GM12891 (cell line): Measurements from ENCODE around the gene RFPL3.
"Not testable (repeated sequence)": the region's sequence is repeated elsewhere in the genome, so short reads cannot be mapped to it uniquely, and the experiment has no call there.

Experiments
- DNase-seq: peaks from one replicate; pipeline ENCODE4 v3.0.0; 2011; ENCODE audit warnings: low spot score; ENCODE audit not compliant: insufficient read length
- FAIRE-seq: peaks from 2 replicates; lab custom pipeline; 2011; peaks lifted over from hg19 to GRCh38; lab: Jason Lieb, UNC
- PAX5 ChIP-seq: IDR thresholded peaks from 2 replicates; pipeline ENCODE4 v1.6.1; 2011; ENCODE audit warnings: low read length, moderate library complexity, mild to moderate bottlenecking; ENCODE audit not compliant: insufficient read depth, severe bottlenecking
- POLR2A ChIP-seq: IDR thresholded peaks from 2 replicates; pipeline ENCODE4 v1.6.1; 2011; ENCODE audit warnings: low read depth, low read length, control low read depth
- POLR2AphosphoS5 ChIP-seq: IDR thresholded peaks from 2 replicates; pipeline ENCODE4 v1.6.1; 2011; ENCODE audit warnings: low read depth, low read length, control low read depth
- POU2F2 ChIP-seq: IDR thresholded peaks from 2 replicates; pipeline ENCODE4 v1.6.1; 2011; ENCODE audit warnings: low read depth, mild to moderate bottlenecking, control low read depth, low read length, moderate library complexity
- SPI1 ChIP-seq: IDR thresholded peaks from 2 replicates; pipeline ENCODE4 v1.6.1; 2011; ENCODE audit warnings: low read depth, low read length, control low read depth
- TAF1 ChIP-seq: IDR thresholded peaks from 2 replicates; pipeline ENCODE4 v1.6.1; 2011; ENCODE audit warnings: low read depth, low read length, control low read depth

Gene RFPL3

DNA sequence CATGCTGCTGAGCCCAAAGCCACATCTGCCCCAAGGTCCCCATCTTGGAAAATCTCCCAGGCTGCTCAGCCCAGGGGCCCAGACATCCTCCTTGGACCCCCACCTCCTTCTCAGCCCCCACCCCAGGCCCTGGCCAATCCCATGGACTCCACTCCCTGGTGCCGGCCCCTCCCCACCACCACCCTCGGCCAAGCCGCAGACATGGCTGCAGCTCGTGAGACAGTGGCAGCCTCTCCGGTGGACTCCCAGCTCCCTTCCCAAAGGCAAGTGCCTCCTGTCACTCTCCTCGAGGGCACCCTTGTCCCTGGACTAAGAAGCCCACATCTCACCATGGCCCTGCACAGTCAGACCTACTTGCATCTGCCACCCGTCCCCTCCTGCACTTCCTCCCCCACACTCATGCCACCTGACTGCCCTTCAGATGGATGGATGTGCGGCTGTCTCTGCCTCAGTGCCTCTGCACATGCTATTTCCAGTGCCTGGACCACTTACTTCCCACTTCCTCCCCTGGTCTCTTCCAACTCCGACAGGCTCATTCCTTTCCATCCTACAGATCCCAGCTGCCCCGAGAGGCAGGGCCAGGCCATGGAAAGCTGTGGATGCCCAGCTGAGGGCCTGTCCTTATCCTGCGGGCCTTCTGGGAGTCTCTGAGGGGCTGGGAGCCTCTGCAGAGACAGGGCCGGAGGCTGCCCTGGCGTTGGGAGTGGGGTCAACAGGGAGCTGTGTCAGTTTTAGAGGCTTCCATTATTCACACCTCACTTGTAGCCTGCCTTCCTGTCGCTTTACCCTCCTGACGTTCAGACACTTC lies 25.5 kb upstream of the RFPL3 start:
- DNase-seq = no peak
- FAIRE-seq = no peak
- TF ChIP-seq PAX5 (no peak), POLR2AphosphoS5 (no peak), TAF1 (no peak), POU2F2 (no peak), POLR2A (no peak), SPI1 (no peak)

DNA sequence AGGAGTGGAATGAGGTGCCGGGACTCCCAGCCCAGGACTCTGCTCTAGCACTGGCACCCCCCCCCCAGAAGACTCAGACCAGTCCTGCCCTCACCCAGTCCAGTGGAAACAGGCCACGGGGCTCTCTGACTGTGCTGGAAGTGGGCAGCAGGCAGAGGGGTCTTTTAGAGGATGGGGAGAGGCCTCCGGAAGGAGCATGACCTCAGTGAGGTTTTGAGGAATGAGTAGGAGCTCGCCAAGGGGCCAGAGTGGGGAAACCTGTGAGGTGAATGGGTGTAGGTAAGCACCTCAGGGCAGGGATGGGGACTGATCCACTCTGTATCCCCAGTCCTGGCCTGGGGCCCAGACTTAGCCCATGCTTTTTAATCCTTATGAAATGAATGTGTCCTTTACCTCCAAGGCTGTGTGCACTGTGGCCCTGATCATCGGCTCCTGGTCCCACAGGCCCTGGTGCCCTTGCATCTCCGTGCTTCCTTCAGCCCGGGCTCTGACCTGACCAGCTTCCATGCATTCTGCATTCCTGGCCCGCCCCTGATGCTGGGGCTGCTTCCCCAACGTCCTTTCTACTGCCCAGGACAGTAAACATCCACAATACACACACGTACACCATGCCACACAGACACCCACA lies 24.4 kb upstream of the RFPL3 start:
- DNase-seq (no peak), FAIRE-seq (no peak)
- TF ChIP-seq POLR2A = no peak
- TF ChIP-seq PAX5 = no peak
- no peak for TF ChIP-seq POLR2AphosphoS5

- DNase-seq = no peak
- TF ChIP-seq PAX5 (no peak), POLR2A (no peak), TAF1 (no peak), POU2F2 (no peak), SPI1 (no peak), POLR2AphosphoS5 (no peak)
- no peak for FAIRE-seq
Measured at GRCh38 chr22:32333769-32334659, 23.7 kb upstream of the RFPL3 start.

- TF ChIP-seq SPI1 = no peak
- TF ChIP-seq PAX5 = no peak
- no peak for TF ChIP-seq POU2F2
- TF ChIP-seq POLR2A = no peak
- DNase-seq (no peak), FAIRE-seq (no peak)
Measured at GRCh38 chr22:32334660-32335365, 22.9 kb upstream of the RFPL3 start.

DNA sequence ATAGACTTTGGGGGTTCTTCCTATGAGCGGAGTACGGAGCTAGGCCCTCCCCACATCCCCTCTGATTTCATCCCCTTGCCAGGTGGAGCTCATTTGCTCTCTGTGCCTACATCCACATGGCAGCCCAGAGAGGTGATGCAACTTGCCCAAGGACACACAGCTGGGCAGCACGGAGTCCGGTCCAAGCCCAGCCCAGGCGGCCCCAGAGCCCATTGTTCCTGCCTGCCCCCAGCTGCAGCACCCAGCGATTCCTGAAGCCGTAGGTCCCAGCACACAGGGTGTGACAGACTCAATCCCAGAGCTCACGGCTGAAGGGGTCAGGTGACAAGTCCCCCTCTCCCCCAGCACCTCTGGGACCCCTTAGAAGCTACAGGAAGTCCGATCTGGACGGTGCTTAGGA lies 22.2 kb upstream of the RFPL3 start:
- no peak for FAIRE-seq
- DNase-seq = no peak

GRCh38 chr22:32336121-32336603 lies 21.5 kb upstream of the RFPL3 start:
- TF ChIP-seq SPI1 (no peak), POLR2A (no peak), POU2F2 (no peak), POLR2AphosphoS5 (no peak), TAF1 (no peak), PAX5 (no peak)
- FAIRE-seq = no peak
- DNase-seq = no peak

More for the DNA sequence above, 22.2 kb upstream of the RFPL3 start:
- TF ChIP-seq TAF1 = no peak

DNA sequence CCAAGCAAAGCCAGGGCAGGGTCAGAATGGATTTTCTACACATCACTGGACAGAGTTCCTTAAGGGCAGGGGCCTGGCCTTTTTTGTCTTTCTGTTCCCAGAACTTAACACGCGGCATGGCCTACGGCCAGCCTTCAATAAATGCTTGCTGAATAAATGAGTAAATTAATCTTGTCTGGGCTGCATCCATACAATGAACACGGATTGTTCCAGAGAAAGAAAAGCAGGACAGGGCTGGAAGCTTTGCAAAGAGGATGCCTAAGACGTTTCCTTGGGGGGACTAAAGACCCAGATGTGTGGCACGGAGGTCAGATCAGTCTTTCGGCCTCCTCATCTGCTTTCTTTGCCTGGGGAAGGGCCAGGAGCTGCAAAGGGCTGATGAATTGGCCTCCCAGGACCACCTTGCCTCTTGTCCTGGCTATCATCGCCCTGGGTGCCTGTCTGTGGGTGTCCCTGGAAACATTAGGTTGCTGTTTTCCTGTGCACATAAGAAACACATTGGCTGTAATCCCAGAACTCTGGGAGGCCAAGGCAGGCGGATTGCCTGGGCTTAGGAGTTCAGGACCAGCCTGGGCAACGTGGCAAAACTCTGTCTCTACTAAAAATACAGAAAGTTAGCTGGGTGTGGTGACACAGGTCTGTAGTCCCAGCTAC lies 20.8 kb upstream of the RFPL3 start:
- FAIRE-seq = no peak
- DNase-seq = no peak
- no peak for TF ChIP-seq SPI1
- no peak for TF ChIP-seq POLR2AphosphoS5
- TF ChIP-seq POU2F2 = no peak
- TF ChIP-seq PAX5 = no peak
- TF ChIP-seq POLR2A = no peak
- no peak for TF ChIP-seq TAF1

GRCh38 chr22:32337425-32337824 lies 20.2 kb upstream of the RFPL3 start:
- FAIRE-seq, DNase-seq: not testable (repeated sequence)

DNA sequence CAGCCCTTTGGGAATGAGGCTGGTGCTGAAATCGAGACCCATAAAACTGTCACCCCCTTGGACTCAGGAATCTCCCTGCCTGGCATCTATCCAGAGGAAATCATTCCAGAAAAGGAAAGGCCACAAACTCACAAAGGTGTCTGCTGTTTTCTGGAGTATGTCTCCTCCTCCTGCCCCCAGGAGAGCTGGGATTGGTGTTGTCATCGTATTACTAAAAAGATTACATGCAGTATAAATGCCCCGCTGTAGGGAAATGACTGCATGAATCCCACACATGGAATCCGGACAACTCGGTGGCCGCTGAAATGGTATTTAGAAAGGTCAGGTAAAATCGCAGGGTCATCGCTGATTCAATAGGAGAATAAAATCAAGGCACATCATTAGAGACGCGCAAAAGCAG lies 18.9 kb upstream of the RFPL3 start:
- DNase-seq (no peak), FAIRE-seq (no peak)
- no peak for TF ChIP-seq POLR2AphosphoS5
- TF ChIP-seq PAX5 = no peak
- TF ChIP-seq POU2F2 = no peak
- no peak for TF ChIP-seq POLR2A
- no peak for TF ChIP-seq SPI1
- TF ChIP-seq TAF1 = no peak
